ENCODE measurements around the gene SYNJ1.
A peak's percentile ranks its signal among the peaks of the same experiment; 100 is the strongest.

SYNJ1 gene

GRCh38 chr21:32770871-32771523 lies 43.2 kb upstream of the SYNJ1 start:
- Histone ChIP-seq H3K27ac (peak overlapping the region; percentile 92), H3K9me3 (no peaks in the 10 kb centered on the region), H3K4me1 (ENCODE audit: control insufficient read depth in 1 of 2, insufficient read depth in 1 of 2, low read depth in 1 of 2, low read length in 1 of 2) (peaks cover 36 to 45% of the 10 kb centered on the region in 2 experiments), H3K36me3 (no peaks in the 10 kb centered on the region), H3K4me3 (ENCODE audit: low read depth in 1 of 2, low read length in 1 of 2) (peak overlapping the region; percentile 84 to 87), H3K27me3 (no peaks in the 10 kb centered on the region)
- TF ChIP-seq CTCF (IDR thresholded peaks at IDR 0.05), result no peak

GRCh38 chr21:32768530-32768929 lies 40.7 kb upstream of the SYNJ1 start:
- Histone ChIP-seq H3K36me3 (peaks cover 2% of the 10 kb centered on the region), H3K4me3 (ENCODE audit: low read depth in 1 of 2, low read length in 1 of 2) (no peak overlapping the region), H3K27ac (peak overlapping the region; percentile 92), H3K9me3 (no peaks in the 10 kb centered on the region), H3K27me3 (no peaks in the 10 kb centered on the region), H3K4me1 (ENCODE audit: control insufficient read depth in 1 of 2, insufficient read depth in 1 of 2, low read depth in 1 of 2, low read length in 1 of 2) (peaks cover 50 to 59% of the 10 kb centered on the region in 2 experiments)
- no peak for TF ChIP-seq CTCF (IDR thresholded peaks at IDR 0.05)

- Histone ChIP-seq H3K4me3 (ENCODE audit: low read depth in 1 of 2, low read length in 1 of 2) (no peak overlapping the region), H3K36me3 (peaks cover 30% of the 10 kb centered on the region), H3K27ac (peak overlapping the region; percentile 65), H3K27me3 (no peaks in the 10 kb centered on the region), H3K4me1 (ENCODE audit: control insufficient read depth in 1 of 2, insufficient read depth in 1 of 2, low read depth in 1 of 2, low read length in 1 of 2) (peaks cover 28 to 46% of the 10 kb centered on the region in 2 experiments), H3K9me3 (no peaks in the 10 kb centered on the region)
- TF ChIP-seq CTCF (IDR thresholded peaks at IDR 0.05), result no peak
These were observed 37.2 kb upstream of the SYNJ1 start for GRCh38 chr21:32765058-32765457.

- no peak overlapping the region for H3K4me3 ChIP-seq (ENCODE audit: low read depth in 1 of 2, low read length in 1 of 2)
- no peaks in the 10 kb centered on the region for H3K9me3 ChIP-seq
- H3K4me1 ChIP-seq (ENCODE audit: control insufficient read depth in 1 of 2, insufficient read depth in 1 of 2, low read depth in 1 of 2, low read length in 1 of 2), result peaks cover 19 to 38% of the 10 kb centered on the region in 2 experiments
- H3K27ac ChIP-seq, result peak overlapping the region; percentile 65
- no peaks in the 10 kb centered on the region for H3K27me3 ChIP-seq
- TF ChIP-seq CTCF (IDR thresholded peaks at IDR 0.05), result no peak
- H3K36me3 ChIP-seq, result peaks cover 39% of the 10 kb centered on the region
These were observed 36.4 kb upstream of the SYNJ1 start for GRCh38 chr21:32764186-32764585.

- H3K4me3 ChIP-seq (ENCODE audit: low read depth in 1 of 2, low read length in 1 of 2), result no peak overlapping the region
These were observed 30.0 kb upstream of the SYNJ1 start for GRCh38 chr21:32757804-32758203.

More at GRCh38 chr21:32757804-32758203, 30.0 kb upstream of the SYNJ1 start:
- Histone ChIP-seq H3K4me1 (ENCODE audit: control insufficient read depth in 1 of 2, insufficient read depth in 1 of 2, low read depth in 1 of 2, low read length in 1 of 2) (peaks cover 0 to 2% of the 10 kb centered on the region in 2 experiments), H3K9me3 (no peaks in the 10 kb centered on the region), H3K36me3 (peaks cover 68% of the 10 kb centered on the region), H3K27me3 (no peaks in the 10 kb centered on the region), H3K27ac (no peak overlapping the region)
- TF ChIP-seq CTCF (IDR thresholded peaks at IDR 0.05), result no peak

All from neutrophil (primary cell).